OCI-LY1 (cell line): ENCODE results near the gene WDFY2.

Experiments
- H2AFZ ChIP-seq: fragments of 200-600 bp; sonication (generic), shearing (Covaris generic); 2 replicates; pipeline ENCODE4 v1.6.0; 2014; ENCODE audit warnings: antibody characterized with exemption, mild to moderate bottlenecking, low read length
- H3F3A ChIP-seq: fragments of 200-600 bp; sonication (generic), shearing (Covaris generic); 2 replicates; pipeline ENCODE4 v1.6.0; 2014; ENCODE audit warnings: mild to moderate bottlenecking, antibody characterized with exemption, low read length, moderate library complexity; ENCODE audit not compliant: insufficient read depth
- H3K27ac ChIP-seq: fragments of 200-600 bp; sonication (generic); 2 replicates; pipeline ENCODE4 v1.5.1; 2014; ENCODE audit warnings: low read length, mixed run types, mild to moderate bottlenecking, low read depth; ENCODE audit not compliant: poor library complexity, severe bottlenecking
- H3K27me3 ChIP-seq: fragments of 200-600 bp; sonication (generic); 2 replicates; pipeline ENCODE4 v1.6.0; 2014; ENCODE audit warnings: antibody characterized with exemption, mild to moderate bottlenecking, low read length, moderate library complexity; ENCODE audit not compliant: insufficient read depth
- H3K36me3 ChIP-seq: fragments of 200-600 bp; sonication (generic); 2 replicates; pipeline ENCODE4 v1.6.1; 2014; ENCODE audit warnings: mild to moderate bottlenecking, antibody characterized with exemption, low read length, moderate library complexity, mixed read lengths; ENCODE audit not compliant: insufficient read depth
- H3K4me1 ChIP-seq: fragments of 200-600 bp; sonication (generic); 2 replicates; pipeline ENCODE4 v1.5.1; 2014; ENCODE audit warnings: mild to moderate bottlenecking, low read length, moderate library complexity; ENCODE audit not compliant: insufficient read depth, severe bottlenecking
- H3K4me2 ChIP-seq: fragments of 200-600 bp; sonication (generic), shearing (Covaris generic); 2 replicates; pipeline ENCODE4 v1.6.1; 2014; ENCODE audit warnings: low read length
- H3K4me3 ChIP-seq: fragments of 200-600 bp; sonication (generic); 2 replicates; pipeline ENCODE4 v1.5.1; 2014; ENCODE audit warnings: low read length, low read depth, mild to moderate bottlenecking, mixed read lengths; ENCODE audit not compliant: poor library complexity, severe bottlenecking
- H3K79me2 ChIP-seq: fragments of 200-600 bp; shearing (Covaris generic); 2 replicates; pipeline ENCODE4 v1.6.1; 2016; ENCODE audit warnings: mixed run types, low read length, mixed read lengths; ENCODE audit not compliant: insufficient read depth
- H3K9ac ChIP-seq: fragments of 200-600 bp; sonication (generic), shearing (Covaris generic); 2 replicates; pipeline ENCODE4 v1.6.1; 2014; ENCODE audit warnings: mild to moderate bottlenecking, low read length, mixed read lengths
- H3K9me2 ChIP-seq: fragments of 200-600 bp; sonication (generic), shearing (Covaris generic); 2 replicates; pipeline ENCODE4 v1.6.1; 2014; ENCODE audit warnings: low read depth, mild to moderate bottlenecking, low read length, mixed read lengths
- H3K9me3 ChIP-seq: fragments of 200-600 bp; shearing (Covaris generic); 2 replicates; pipeline ENCODE4 v1.6.1; 2014; ENCODE audit warnings: low read length, mixed read lengths
- H4K20me1 ChIP-seq: fragments of 200-600 bp; sonication (generic), shearing (Covaris generic); 2 replicates; pipeline ENCODE4 v1.6.0; 2016; ENCODE audit warnings: mild to moderate bottlenecking, low read length; ENCODE audit not compliant: insufficient read depth
- CTCF ChIP-seq: fragments of 200-600 bp; sonication (generic), shearing (Covaris generic); IDR thresholded peaks from 2 replicates; pipeline ENCODE4 v1.5.1; 2017; ENCODE audit warnings: mild to moderate bottlenecking, antibody characterized with exemption, low read length, moderate library complexity, mixed read lengths
- EZH2 ChIP-seq: fragments of 200-600 bp; sonication (generic), shearing (Covaris generic); IDR thresholded peaks from 2 replicates; pipeline ENCODE4 v1.8.0; 2017; ENCODE audit warnings: borderline replicate concordance, mixed run types, mild to moderate bottlenecking, antibody characterized with exemption, low read length, moderate library complexity, mixed read lengths

Gene WDFY2

GRCh38 chr13:51800486-51800885, 216.2 kb downstream of the WDFY2 start:
- Histone ChIP-seq H3K79me2 (no peaks in the 10 kb centered on the region), H3K9me3 (no peaks in the 10 kb centered on the region), H4K20me1 (no peaks in the 10 kb centered on the region), H2AFZ (no peak overlapping the region), H3K27ac (no peak overlapping the region), H3K4me3 (no peak overlapping the region), H3F3A (no peaks in the 10 kb centered on the region), H3K9me2 (no peaks in the 10 kb centered on the region), H3K27me3 (no peaks in the 10 kb centered on the region), H3K9ac (no peak overlapping the region), H3K36me3 (no peaks in the 10 kb centered on the region), H3K4me2 (no peak overlapping the region), H3K4me1 (peaks cover 55% of the 10 kb centered on the region)
- TF ChIP-seq EZH2 (no peak), CTCF (no peak)

- H2AFZ ChIP-seq: no peak overlapping the region
- TF ChIP-seq EZH2: no peak
- TF ChIP-seq CTCF: no peak
- H3K4me2 ChIP-seq: no peak overlapping the region
- H3K4me1 ChIP-seq: peaks cover 55% of the 10 kb centered on the region
- H3K79me2 ChIP-seq: no peaks in the 10 kb centered on the region
- H3K27ac ChIP-seq: no peak overlapping the region
- no peaks in the 10 kb centered on the region for H3F3A ChIP-seq
- no peaks in the 10 kb centered on the region for H3K36me3 ChIP-seq
- no peak overlapping the region for H3K4me3 ChIP-seq
- no peaks in the 10 kb centered on the region for H4K20me1 ChIP-seq
- no peaks in the 10 kb centered on the region for H3K9me3 ChIP-seq
- no peaks in the 10 kb centered on the region for H3K9me2 ChIP-seq
- H3K27me3 ChIP-seq: no peaks in the 10 kb centered on the region
- no peak overlapping the region for H3K9ac ChIP-seq
Measured at GRCh38 chr13:51801631-51802099, 217.4 kb downstream of the WDFY2 start.

GRCh38 chr13:51802631-51803418, 218.6 kb downstream of the WDFY2 start:
- Histone ChIP-seq H3K9ac (peak overlapping the region; percentile 73), H3K4me1 (peaks cover 53% of the 10 kb centered on the region), H2AFZ (no peak overlapping the region), H3K27me3 (no peaks in the 10 kb centered on the region), H3K27ac (peak overlapping the region; percentile 70), H3K79me2 (no peaks in the 10 kb centered on the region), H3K36me3 (no peaks in the 10 kb centered on the region), H3K9me2 (no peaks in the 10 kb centered on the region), H3F3A (no peaks in the 10 kb centered on the region), H3K4me3 (peak overlapping the region; percentile 68), H3K4me2 (peak overlapping the region; percentile 84), H4K20me1 (no peaks in the 10 kb centered on the region), H3K9me3 (no peaks in the 10 kb centered on the region)
- TF ChIP-seq EZH2 (no peak), CTCF (no peak)
